Gastrocnemius medialis (tissue), 4 donors: ENCODE measurements around the gene TMEM185B. TPM values are rescaled to one million over a fixed set of nuclear protein-coding genes. Genes with fewer than 3 reads are reported as not detected.

ENCODE experiments used
- ATAC-seq, 2 donors: fragments of 150-250 bp; one replicate each; pipeline ENCODE4 v1.9.1; 2016
- DNase-seq, 2 donors: peaks; one replicate each; pipeline ENCODE4 v3.0.0-alpha.2; 2019
- H3K27ac ChIP-seq, 4 donors: fragments of 200-600 bp; sonication (generic); 1 replicate in 1 of 4; 2 replicates in 3 of 4; pipeline ENCODE4 v1.5.1; 2016 to 2018; ENCODE audit warnings: mild to moderate bottlenecking in 2 of 4, moderate library complexity in 1 of 4
- H3K27me3 ChIP-seq, 3 donors: fragments of 200-600 bp; sonication (generic) in 2 of 3; 1 replicate in 1 of 3; 2 replicates in 2 of 3; pipeline versions ENCODE4 v1.5.1 to v1.6.0; 2016 to 2019; ENCODE audit warnings: mild to moderate bottlenecking in 1 of 3, moderate library complexity in 1 of 3
- H3K36me3 ChIP-seq, 2 donors: fragments of 200-600 bp; sonication (generic) in 1 of 2; one replicate each; pipeline ENCODE4 v1.5.1; 2017 to 2018
- H3K4me1 ChIP-seq, 2 donors: fragments of 200-600 bp; sonication (generic) in 1 of 2; one replicate each; pipeline ENCODE4 v1.5.1; 2016 to 2017; ENCODE audit warnings: mild to moderate bottlenecking in 2 of 2
- H3K4me3 ChIP-seq, 4 donors: fragments of 200-600 bp; sonication (generic) in 3 of 4; 1 replicate in 1 of 4; 2 replicates in 3 of 4; pipeline ENCODE4 v1.5.1; 2016 to 2019; ENCODE audit warnings: mild to moderate bottlenecking in 2 of 4
- H3K9me3 ChIP-seq, 3 donors: fragments of 200-600 bp; sonication (generic) in 2 of 3; 1 replicate in 1 of 3; 2 replicates in 2 of 3; pipeline ENCODE4 v1.5.1; 2016 to 2019
- CTCF ChIP-seq, 5 experiments: fragments of 450-650 bp in 3 of 5; fragments of 200-600 bp in 2 of 5; sonication (generic) in 2 of 5; IDR thresholded peaks in 4 of 5; conservative IDR thresholded peaks in 1 of 5; 1 replicate in 4 of 5; 2 replicates in 1 of 5; pipeline ENCODE4 v1.5.1; 2016 to 2019; ENCODE audit warnings: antibody characterized with exemption in 5 of 5, mild to moderate bottlenecking in 3 of 5, moderate library complexity in 3 of 5
- POLR2A ChIP-seq, 2 donors: fragments of 450-650 bp; IDR thresholded peaks; one replicate each; pipeline ENCODE4 v1.6.1; 2017; ENCODE audit warnings: antibody characterized with exemption in 2 of 2, mild to moderate bottlenecking in 2 of 2, moderate library complexity in 2 of 2
- in situ Hi-C, 4 donors: fragments of 200-750 bp; cut with MboI; loops; one replicate each; pipeline versions ENCODE4 v1.15.0 to v1.8.0; 2017; ENCODE audit warnings: low sequenced_read_pairs in 4 of 4
- intact Hi-C: fragments of 100-400 bp; cut with DNase I; formaldehyde crosslinking; loops from one replicate; pipeline ENCODE4 v1.15.1; 2023; ENCODE audit warnings: low total_unique reads
- total RNA-seq, 4 donors: library from RNA; depleted of rRNA; stranded (reverse); fragments of >200 nt; gene quantifications; one replicate each; pipeline versions ENCODE4 v1.1.0 to v1.2.3, GENCODE V29; 2016

TMEM185B gene
- total RNA-seq, 4 donors from 2014 or later: 10.8 to 23.5 (median 15.4) TPM

- H3K4me3 ChIP-seq: no peak overlapping the region
- no peak overlapping the region for H3K27ac ChIP-seq
- H3K9me3 ChIP-seq: no peaks in the 10 kb centered on the region
- no peaks in the 10 kb centered on the region for H3K36me3 ChIP-seq
- no peak for DNase-seq
- H3K27me3 ChIP-seq: no peaks in the 10 kb centered on the region
- no peaks in the 10 kb centered on the region for H3K4me1 ChIP-seq
- TF ChIP-seq POLR2A (IDR thresholded peaks at IDR 0.05) (no peak), CTCF (IDR thresholded peaks at IDR 0.05 in 4 of 5, conservative IDR thresholded peaks at IDR 0.05 in 1 of 5) (no peak)
- no peak for ATAC-seq
- in situ Hi-C loops (no loop called here), intact Hi-C loops (no loop called here)
Measured at GRCh38 chr2:120267348-120267747, 44.1 kb upstream of the TMEM185B start.

- no peak for ATAC-seq
- DNase-seq: no peak
- no peak for TF ChIP-seq POLR2A (IDR thresholded peaks at IDR 0.05)
- no peak for TF ChIP-seq CTCF (IDR thresholded peaks at IDR 0.05 in 4 of 5, conservative IDR thresholded peaks at IDR 0.05 in 1 of 5)
- Histone ChIP-seq H3K27me3 (no peaks in the 10 kb centered on the region), H3K27ac (no peak overlapping the region), H3K9me3 (no peaks in the 10 kb centered on the region), H3K36me3 (no peaks in the 10 kb centered on the region), H3K4me3 (no peak overlapping the region), H3K4me1 (no peaks in the 10 kb centered on the region)
- in situ Hi-C loops: no loop called here
- intact Hi-C loops: no loop called here
Measured at GRCh38 chr2:120265006-120265405, 41.8 kb upstream of the TMEM185B start.

- Histone ChIP-seq H3K27ac (no peak overlapping the region), H3K4me3 (no peak overlapping the region), H3K4me1 (peaks cover 0 to 2% of the 10 kb centered on the region in 2 donors), H3K36me3 (no peaks in the 10 kb centered on the region), H3K9me3 (no peaks in the 10 kb centered on the region), H3K27me3 (no peaks in the 10 kb centered on the region)
- DNase-seq (no peak), ATAC-seq (no peak)
- in situ Hi-C loops: no loop called here
- intact Hi-C loops: no loop called here
- TF ChIP-seq POLR2A (IDR thresholded peaks at IDR 0.05) (no peak), CTCF (IDR thresholded peaks at IDR 0.05 in 4 of 5, conservative IDR thresholded peaks at IDR 0.05 in 1 of 5) (no peak)
Measured at GRCh38 chr2:120262761-120263428, 39.7 kb upstream of the TMEM185B start.

GRCh38 chr2:120262150-120262549 is 39.0 kb upstream of the TMEM185B start:
- no peaks in the 10 kb centered on the region for H3K9me3 ChIP-seq
- H3K27ac ChIP-seq: no peak overlapping the region
- no peak for ATAC-seq
- no peaks in the 10 kb centered on the region for H3K36me3 ChIP-seq
- in situ Hi-C loops (no loop called here), intact Hi-C loops (no loop called here)
- DNase-seq: no peak
- peaks cover 4% of the 10 kb centered on the region in 2 donors for H3K4me1 ChIP-seq
- H3K4me3 ChIP-seq: no peak overlapping the region
- H3K27me3 ChIP-seq: no peaks in the 10 kb centered on the region
- TF ChIP-seq CTCF (IDR thresholded peaks at IDR 0.05 in 4 of 5, conservative IDR thresholded peaks at IDR 0.05 in 1 of 5) (no peak), POLR2A (IDR thresholded peaks at IDR 0.05) (no peak)
